IPS-NIHi7 (cell line): ENCODE measurements around the gene APOC4.

Source experiments
- DNase-seq: peaks from one replicate; pipeline ENCODE4 v3.0.0; 2012; ENCODE audit warnings: mixed read lengths; ENCODE audit errors: extremely low spot score

The APOC4 gene

DNA sequence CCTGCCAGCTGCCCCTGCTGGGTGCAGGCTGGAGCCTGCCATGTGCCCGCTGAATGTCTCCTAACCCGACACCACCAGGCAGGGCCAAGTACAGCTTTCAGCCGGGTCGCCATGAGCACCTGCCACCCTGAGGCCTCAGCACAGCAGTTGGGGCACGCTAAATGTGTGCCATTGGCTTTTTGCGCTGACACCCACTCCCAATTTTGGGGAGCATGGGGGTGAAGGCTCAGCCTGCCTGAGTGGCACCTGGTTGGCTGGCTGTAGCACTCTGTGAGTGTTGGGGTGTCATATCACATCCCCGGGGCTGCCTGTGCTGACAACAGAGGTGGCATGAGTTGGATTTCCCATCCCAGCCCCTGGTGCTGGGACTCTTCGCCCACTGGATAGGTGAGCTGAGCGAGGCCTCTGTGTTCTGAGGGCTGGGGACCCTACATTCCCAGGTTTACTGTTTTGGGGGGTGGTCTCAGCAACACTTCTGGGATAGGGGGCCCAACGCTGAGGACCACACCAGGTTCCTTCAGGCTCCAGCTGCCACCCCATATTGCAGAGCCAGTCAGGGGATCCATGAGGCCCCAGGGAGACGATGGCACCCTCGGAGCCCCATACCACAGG lies 52.0 kb downstream of the APOC4 start:
- DNase-seq, result no peak
